Choroid plexus epithelial cell (primary cell): ENCODE data around the gene RPF1.
"Not testable (repeated sequence)": the region's sequence is repeated elsewhere in the genome, so short reads cannot be mapped to it uniquely, and the experiment has no call there.

Source experiments
- DNase-seq: peaks from one replicate; pipeline ENCODE4 v3.0.0-alpha.2; 2010; ENCODE audit warnings: low read depth
- H3K4me3 ChIP-seq: 2 replicates; pipeline ENCODE4 v1.5.1; 2011; ENCODE audit warnings: low read depth, mild to moderate bottlenecking, control low read depth, low read length, moderate library complexity
- CTCF ChIP-seq: conservative IDR thresholded peaks from 2 replicates; pipeline ENCODE4 v1.5.1; 2011; ENCODE audit warnings: low read depth, mild to moderate bottlenecking, control low read depth, inconsistent platforms, low read length, moderate library complexity

RPF1 gene

GRCh38 chr1:84506002-84506728 is 27.1 kb downstream of the RPF1 start, which contains the start of the genes GNG5 and SPATA1:
GNG5 (minus strand) TSS chr1:84506581; CDS start chr1:84506091, 490 bp downstream.
SPATA1 (plus strand) TSS chr1:84506386; CDS start chr1:84516360, 9,974 bp downstream.
- DNase-seq = peak; percentile 97
- H3K4me3 ChIP-seq = peak within 1 kb of the TSS; percentile 94
- TF ChIP-seq CTCF = peak; percentile 0

DNA sequence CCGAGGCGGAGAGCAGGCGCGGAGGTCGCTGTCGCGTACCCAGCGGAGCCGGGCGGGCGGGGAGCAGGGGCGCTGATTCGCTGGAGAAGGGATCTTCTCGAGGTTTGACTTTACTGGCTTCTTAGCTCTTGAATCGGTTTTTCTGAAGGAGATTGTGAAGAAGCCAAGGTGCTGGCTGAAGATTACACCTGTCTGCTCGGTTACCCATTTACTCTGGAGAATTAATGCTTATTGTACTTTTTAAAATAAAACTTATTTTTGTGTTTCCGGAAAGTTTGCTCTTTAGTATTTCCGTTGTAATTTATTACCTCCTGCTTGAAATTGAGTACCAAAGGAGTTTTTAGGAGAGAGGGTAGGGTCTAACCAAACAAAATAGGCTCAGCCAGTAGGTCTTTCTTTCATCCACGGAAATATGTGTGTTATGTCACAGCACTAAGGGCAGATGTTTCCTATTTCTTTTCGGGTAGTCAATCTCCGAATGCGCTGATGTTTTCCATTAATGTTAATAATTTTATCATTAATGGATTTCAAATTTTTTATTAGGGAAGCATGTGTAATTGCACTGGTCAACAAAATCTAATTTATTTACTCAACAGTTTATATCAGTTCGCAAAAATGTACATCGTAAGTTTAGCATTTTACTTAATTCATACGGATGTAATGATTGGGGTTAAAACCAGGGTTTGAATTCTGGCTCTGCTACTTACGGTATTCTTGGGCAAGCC is 27.8 kb downstream of the RPF1 start:
- peak; percentile 3 for TF ChIP-seq CTCF
- DNase-seq = no peak
- peak overlapping the region; percentile 94 for H3K4me3 ChIP-seq

- not testable (repeated sequence) for H3K4me3 ChIP-seq, DNase-seq
These were observed 28.8 kb downstream of the RPF1 start for GRCh38 chr1:84507887-84508286.

DNA sequence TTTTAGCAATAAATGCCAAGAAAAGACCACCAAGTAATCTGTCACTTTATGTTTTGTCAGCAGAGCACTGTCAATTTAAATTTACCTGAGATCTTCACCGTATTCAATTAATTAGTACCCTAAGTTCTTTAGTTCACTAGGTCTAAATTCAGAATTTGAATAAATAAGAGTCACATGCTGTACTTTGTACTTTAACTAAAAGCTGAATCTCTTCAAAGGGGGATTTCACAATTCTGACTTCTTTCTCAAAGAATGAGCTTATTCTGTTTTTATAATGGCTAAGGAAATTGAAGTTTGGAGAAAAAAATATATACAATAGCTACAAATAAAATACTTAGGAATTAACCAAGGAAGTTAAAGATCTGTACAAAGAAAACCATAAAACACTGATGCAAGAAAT is 29.4 kb downstream of the RPF1 start:
- H3K4me3 ChIP-seq = no peak overlapping the region
- no peak for DNase-seq
- TF ChIP-seq CTCF = no peak

DNA sequence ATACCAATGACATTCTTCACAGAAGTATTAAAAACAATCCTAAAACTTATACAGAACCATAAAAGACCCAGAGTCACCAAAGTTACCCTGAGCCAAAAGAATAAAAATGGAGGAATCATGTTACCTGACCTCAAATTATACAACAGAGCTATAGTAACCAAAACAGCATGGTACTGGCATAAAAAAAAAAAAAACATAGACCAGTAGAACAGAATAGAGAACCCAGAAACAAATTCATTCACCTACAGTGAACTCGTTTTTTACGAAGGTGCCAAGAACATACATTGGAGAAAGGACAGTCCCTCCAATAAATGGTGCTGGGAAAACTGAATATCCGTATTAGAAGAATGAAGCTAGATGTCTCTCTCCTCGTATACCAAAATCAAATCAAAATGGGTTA is 30.0 kb downstream of the RPF1 start:
- H3K4me3 ChIP-seq = no peak overlapping the region
- DNase-seq = no peak
- no peak for TF ChIP-seq CTCF

DNA sequence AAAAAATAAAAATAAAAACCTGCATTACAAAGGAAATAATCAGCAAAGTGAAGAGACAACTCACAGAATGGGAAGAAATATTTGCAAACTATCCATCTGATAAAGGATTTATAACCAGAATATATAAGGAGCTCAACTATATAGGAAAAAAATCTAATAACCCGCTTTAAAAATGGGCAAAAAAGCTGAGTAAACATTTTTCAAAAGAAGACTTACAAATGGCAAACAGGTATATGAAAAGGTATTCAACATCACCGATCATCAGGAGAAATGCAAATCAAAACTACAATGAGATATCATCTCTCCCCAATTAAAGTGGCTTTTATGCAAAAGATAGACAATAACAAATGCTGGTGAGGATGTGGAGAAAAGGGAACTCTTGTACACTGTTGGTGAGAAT is 31.1 kb downstream of the RPF1 start:
- no peak for DNase-seq
- H3K4me3 ChIP-seq = no peak overlapping the region
- no peak for TF ChIP-seq CTCF

- no peak for TF ChIP-seq CTCF
- no peak for DNase-seq
- H3K4me3 ChIP-seq = no peak overlapping the region
These were observed 31.6 kb downstream of the RPF1 start for GRCh38 chr1:84510668-84511067.
